Measurements from ENCODE around the gene HACE1. TPM values are rescaled to one million over a fixed set of nuclear protein-coding genes. Genes with fewer than 3 reads are reported as not detected.

The HACE1 gene
- total RNA-seq, 4 donors from 2014 or later = 15.7 to 23.3 (median 21.0) TPM

GRCh38 chr6:104787305-104787704 lies 72.4 kb downstream of the HACE1 start:
- no peak for TF ChIP-seq CTCF (IDR thresholded peaks at IDR 0.05; ENCODE audit: low read depth)

GRCh38 chr6:104784884-104785283 lies 74.8 kb downstream of the HACE1 start:
- no peak for TF ChIP-seq CTCF (IDR thresholded peaks at IDR 0.05; ENCODE audit: low read depth)

GRCh38 chr6:104771258-104771832 lies 88.4 kb downstream of the HACE1 start:
- no peak for TF ChIP-seq CTCF (IDR thresholded peaks at IDR 0.05; ENCODE audit: low read depth)

- TF ChIP-seq CTCF (IDR thresholded peaks at IDR 0.05; ENCODE audit: low read depth) = no peak
These were observed 90.8 kb downstream of the HACE1 start for GRCh38 chr6:104768906-104769305.

GRCh38 chr6:104766595-104766994 lies 93.1 kb downstream of the HACE1 start:
- no peak for TF ChIP-seq CTCF (IDR thresholded peaks at IDR 0.05; ENCODE audit: low read depth)

GRCh38 chr6:104754788-104755409 lies 104.8 kb downstream of the HACE1 start:
- no peak for TF ChIP-seq CTCF (IDR thresholded peaks at IDR 0.05; ENCODE audit: low read depth)

- no peak for TF ChIP-seq CTCF (IDR thresholded peaks at IDR 0.05; ENCODE audit: low read depth)
These were observed 106.5 kb downstream of the HACE1 start for GRCh38 chr6:104753251-104753650.

Data from subcutaneous adipose tissue (tissue), 4 donors.